GM19395 (cell line): ENCODE results near the gene MCRIP1.

ENCODE experiments used
- ATAC-seq: cut with Tn5 transposase; IDR thresholded peaks from one replicate; pipeline ENCODE4 v1.9.1; 2021; ENCODE audit warnings: mild to moderate bottlenecking, moderate library complexity; ENCODE audit not compliant: unreplicated experiment

Gene MCRIP1

DNA sequence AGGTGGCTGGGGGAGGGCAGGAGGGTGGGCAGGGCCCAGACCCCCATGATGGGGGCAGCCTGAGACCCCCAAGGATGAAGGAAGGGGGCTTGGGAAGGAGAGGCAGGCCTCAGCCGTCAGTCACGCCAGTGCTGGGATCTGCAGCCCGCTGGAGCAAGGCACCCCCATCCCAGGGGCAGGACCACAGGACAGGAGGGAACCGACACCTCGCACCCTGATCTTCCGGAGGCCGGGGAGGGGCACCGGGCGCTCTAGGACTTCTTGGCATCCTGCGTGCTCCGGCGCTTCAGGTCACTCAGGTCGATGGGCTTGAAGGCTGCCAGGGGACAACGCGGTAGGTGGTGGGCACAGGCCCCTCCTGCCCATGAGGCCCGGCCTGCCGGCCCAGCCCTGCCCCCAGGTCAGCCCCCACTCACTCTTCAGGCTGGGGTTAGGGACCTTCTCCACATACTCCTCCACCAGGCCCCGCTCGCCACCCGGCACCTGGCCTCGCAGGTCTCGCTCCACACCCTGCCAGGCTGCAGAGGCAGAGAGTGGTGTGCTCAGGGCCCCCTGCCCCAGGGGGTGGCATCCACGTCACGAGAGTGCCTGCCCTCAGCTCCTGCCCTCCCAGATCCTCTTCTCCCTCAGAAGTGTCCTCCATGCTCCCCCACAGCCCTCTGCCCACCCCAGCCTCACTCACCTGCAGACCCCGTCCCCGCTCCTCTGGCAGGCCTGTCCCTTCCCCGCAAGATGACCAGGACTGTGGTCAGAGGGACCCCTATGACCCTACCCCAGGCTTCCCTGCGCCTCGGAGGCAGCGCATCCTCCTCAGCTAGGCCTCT lies 9.9 kb downstream of the MCRIP1 start:
- ATAC-seq, result no peak

DNA sequence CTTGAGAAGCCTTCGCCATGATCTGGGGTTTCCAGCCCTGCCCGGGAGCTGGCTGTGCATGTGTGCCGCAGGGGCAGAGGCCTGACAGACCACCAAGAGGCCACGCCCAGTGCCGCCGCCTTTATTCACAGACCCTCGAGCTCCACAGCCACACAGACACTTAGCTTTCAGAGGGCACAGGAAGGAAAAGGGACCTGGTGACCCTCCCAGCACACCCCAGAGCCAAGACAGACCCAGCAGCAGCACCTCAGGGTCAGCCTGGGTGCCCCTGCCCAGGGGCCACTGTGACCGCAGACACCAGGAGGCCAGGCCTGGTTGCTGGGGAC lies 10.8 kb downstream of the MCRIP1 start:
- ATAC-seq, result no peak

DNA sequence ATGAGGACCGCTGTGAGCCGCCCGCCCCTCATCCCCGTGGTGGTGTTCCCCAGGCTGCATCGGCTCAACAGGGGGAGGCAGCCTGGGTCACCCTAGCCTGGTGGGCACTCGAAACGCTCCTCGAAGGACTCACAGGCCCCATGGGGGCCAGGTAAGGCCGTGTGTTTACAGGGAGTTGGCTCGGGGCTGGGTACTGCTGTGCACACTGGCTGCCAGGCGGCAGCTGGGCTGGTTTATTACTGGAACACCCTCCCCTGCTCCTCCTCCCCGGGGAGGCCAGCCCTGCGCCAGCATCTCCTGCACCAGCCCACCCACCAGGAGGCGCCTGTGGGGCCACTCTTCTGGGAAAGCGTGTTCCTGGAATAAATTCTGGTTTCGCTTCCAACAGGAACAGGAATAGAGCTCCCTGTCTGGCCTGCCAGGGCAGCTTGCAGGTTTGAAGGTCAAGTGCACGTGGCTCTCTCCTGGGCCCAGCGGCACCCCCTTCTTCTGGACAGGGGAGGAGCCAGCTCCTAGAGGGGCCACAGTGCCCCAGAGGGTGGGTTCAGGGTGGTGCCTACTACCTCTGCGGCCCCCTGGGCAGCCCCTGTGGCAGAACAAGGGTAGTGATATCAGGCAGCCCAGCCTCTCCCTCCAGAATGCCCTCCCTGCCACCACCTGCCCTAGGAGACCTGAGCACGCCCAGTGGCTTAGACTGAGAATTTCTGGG lies 11.3 kb downstream of the MCRIP1 start:
- no peak for ATAC-seq

DNA sequence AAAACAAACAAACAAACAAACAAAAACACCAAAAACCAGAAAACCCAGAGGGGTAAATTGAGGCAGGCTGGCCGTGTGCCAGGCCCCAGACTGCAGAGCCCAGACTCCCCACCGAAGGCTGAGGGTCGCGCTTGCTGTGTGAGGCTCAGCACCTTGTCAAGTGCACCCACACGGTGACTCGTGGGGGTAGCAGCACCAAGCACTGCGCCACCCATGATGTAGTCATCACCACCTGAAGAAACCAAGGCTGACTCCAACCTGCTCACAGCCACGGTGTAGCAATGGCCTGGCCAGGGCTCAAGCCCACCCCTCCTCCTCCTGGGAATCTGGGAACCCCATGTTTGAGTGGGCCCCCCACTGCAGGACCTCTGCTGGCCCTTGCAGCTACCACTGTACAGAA lies 11.9 kb downstream of the MCRIP1 start:
- no peak for ATAC-seq

DNA sequence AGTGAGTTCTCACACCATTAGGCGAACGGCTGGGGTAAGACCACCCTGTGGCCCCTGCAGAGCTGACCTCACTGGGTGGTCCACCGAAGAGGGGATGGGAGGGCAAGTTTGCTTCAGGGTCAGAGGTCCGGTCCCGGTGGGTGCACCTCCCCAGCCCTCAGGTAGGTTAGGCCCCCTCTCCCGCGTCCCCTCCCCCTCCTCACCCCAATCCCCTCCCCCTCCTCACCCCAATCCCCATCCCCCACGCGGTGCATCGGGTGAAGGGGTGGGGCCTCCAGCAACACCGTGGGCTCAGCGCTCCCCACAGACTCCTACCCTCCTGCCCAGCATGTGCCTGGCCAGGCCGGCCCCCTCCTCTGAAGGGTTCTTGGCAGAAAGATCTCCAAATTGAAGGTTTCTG lies 13.4 kb downstream of the MCRIP1 start:
- no peak for ATAC-seq

DNA sequence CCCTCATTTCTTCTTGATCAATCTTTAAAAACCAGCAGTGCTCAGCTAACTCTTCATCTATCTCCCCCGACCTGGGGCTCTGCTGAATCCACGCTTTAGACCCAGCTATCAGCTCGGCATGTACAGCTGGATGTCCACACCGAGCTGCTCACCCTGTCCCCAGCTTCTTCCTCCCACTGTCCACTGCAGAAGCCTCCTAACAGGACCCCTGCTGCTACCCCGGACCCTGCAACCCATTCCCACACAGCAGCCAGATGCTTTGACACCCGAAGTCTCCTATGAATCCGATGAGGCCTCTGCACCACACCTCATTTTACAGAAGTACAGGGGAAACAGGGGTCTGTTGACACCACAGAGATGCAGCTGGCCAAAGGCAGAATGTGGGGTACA lies 15.3 kb downstream of the MCRIP1 start:
- ATAC-seq, result no peak

DNA sequence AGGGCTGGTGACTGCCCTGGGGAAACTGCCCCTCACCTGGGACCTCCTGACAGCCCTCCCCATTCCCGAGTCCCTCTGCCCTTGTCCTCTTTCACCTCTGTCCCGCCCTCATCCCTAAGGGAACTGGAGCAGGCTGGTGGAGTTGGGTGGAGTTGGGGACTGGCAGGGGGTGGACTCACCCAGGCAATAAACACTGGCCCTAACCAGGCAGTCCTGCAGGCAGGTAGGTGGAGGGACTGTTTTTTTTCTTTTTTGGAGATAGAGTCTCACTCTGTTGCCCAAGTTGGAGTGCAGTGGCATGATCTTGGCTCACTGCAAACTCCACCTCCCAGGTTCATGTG lies 17.5 kb downstream of the MCRIP1 start:
- no peak for ATAC-seq

DNA sequence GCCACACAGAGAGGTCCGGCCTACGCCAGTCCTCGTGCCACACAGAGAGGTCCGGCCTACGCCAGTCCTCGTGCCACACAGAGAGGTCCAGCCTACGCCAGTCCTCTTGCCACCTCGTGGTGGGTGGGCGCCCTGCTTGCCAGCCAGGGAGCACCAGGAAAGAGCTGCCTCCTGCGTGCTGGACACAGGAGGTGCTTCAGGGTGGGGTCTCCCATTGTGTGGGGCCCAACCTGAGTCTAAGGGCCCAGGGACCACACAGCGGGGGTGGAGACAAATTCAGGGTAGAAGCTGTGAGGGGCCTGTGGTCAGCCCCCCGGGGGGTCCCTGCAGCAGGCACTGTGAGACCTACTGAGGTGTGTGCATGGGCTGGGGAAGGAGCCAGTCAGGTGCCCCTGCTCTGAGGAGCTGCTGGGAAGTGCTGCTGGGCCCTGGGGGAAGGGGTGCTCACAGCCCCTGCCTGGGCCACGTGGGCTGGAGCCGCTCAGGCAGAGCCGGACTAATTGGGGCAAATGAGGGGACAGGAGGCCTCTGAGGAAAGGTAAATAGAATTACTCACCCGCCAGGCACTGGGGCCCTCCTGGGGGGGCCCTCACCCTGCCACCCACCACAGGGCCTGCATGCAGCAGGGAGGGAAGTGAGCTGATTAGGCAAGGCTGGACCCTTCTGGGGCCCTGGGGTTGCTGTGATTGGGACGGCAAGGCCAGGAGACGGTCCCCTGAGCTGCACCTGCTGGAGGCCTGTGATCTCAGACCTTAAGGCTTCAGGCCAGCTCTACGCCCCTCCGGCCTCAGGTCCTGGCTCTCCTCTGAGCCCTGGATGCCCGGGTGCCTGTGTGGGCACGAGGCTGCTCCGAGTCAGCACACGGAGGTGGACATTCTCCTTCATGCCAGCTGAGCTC lies 18.1 kb downstream of the MCRIP1 start:
- no peak for ATAC-seq

DNA sequence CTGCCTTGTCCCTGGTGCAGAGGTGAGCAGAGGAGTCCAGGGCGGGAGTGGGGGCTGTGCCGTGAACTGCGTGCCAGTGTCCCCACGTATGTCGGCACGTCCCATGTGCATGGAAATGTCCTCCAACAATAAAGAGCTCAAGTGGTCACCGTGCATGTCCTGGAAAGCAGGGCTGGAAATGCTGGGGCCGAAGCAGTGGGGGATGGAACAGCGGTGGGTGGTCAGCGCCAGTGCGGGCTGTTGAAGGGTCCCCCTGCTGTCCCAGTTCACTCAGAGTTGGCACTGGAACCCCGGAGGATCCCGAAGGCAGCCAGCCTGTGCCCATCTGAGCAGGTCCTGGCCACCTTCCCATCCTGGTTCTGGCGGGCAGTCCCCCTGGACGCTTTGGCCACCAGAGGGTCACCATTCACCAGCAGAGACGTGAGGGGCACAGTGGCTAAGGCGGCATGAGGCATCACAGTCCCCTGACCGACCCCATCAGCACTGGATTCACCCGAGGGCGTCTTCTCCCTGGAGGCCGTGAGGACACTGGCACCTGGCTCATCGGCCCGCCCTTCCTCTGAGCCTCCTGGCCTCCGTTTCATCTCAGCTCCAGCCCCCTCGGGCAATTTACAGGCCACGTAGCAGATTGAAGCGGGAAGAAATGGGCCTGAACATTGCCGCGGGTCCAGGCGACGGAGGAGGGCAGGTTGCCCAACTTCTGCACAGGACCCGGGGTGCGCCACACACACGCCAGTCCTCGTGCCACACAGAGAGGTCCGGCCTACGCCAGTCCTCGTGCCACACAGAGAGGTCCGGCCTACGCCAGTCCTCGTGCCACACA lies 19.0 kb downstream of the MCRIP1 start:
- ATAC-seq, result no peak

DNA sequence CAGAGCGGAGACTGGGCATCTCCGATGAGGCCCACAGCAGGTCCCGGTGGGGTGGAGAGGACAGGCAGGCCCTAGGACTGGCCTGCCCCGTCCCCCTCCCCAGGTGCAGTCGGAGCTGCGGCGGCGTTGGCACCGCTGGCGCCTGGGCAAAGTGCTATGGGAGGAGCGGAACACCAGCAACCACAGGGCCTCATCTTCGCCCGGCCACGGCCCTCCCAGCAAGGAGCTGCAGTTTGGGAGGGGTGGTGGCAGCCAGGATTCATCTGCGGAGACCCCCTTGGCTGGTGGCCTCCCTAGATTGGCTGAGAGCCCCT lies 19.8 kb downstream of the MCRIP1 start:
- no peak for ATAC-seq

DNA sequence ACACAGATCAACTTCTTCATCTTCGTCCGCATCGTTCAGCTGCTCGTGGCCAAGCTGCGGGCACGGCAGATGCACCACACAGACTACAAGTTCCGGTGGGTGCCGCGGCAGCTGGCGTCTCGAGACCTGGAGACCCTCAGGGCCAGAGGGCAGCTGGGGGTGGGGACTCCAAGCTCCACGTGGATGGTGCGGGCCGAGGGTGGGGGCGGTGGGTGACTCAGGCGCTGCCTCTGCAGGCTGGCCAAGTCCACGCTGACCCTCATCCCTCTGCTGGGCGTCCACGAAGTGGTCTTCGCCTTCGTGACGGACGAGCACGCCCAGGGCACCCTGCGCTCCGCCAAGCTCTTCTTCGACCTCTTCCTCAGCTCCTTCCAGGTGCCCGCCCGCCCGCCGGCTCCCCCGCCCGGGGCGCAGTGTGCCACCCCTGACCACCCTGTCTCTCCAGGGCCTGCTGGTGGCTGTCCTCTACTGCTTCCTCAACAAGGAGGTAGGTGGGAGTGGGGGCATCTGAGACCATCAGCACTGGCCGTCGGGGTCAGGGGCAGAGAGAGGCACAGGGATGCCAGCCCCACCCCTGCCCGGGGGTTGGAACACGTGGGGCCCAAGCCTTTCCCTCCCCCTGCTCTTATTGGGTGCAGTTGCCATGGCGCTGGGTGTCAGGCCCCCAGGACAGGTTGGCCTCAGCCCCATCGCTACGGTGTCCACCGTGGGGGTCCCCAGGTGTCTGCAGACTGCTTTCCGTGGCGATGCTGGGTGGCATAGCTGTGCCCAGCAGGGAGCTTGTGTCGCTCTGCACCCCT lies 20.3 kb downstream of the MCRIP1 start:
- no peak for ATAC-seq

DNA sequence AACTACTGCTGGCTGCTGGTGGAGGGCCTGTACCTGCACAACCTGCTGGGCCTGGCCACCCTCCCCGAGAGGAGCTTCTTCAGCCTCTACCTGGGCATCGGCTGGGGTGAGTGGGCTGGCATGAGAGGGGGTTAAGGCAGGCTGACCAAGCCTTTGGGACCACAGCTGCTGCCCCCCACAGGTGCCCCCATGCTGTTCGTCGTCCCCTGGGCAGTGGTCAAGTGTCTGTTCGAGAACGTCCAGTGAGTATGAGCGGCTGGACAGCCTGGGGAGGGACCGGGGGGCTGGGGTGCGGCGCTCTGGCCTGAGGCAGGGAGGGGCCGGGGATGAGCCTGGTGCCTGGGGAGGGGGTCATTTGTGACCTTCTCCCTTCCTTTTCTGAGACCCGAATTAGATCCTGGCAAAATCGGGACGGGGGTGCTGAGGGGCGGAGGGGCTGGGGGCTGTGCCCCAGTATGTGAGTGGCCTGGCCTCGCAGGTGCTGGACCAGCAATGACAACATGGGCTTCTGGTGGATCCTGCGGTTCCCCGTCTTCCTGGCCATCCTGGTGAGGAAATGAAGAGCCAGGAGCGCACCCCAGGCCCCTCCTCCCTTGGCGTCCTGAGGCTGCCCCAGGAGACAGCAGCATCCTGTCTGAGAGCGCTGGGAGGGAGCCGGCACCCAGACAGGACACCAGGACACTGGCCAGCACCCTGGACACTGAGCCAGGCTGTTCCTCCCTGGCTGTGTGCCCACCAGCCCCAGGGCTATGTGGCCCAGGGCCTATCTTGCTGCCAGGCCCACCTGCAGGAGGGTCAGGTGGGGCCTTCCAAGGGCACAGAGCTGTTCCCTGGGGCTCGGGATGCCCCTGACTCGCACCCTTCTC lies 21.2 kb downstream of the MCRIP1 start:
- ATAC-seq, result no peak

DNA sequence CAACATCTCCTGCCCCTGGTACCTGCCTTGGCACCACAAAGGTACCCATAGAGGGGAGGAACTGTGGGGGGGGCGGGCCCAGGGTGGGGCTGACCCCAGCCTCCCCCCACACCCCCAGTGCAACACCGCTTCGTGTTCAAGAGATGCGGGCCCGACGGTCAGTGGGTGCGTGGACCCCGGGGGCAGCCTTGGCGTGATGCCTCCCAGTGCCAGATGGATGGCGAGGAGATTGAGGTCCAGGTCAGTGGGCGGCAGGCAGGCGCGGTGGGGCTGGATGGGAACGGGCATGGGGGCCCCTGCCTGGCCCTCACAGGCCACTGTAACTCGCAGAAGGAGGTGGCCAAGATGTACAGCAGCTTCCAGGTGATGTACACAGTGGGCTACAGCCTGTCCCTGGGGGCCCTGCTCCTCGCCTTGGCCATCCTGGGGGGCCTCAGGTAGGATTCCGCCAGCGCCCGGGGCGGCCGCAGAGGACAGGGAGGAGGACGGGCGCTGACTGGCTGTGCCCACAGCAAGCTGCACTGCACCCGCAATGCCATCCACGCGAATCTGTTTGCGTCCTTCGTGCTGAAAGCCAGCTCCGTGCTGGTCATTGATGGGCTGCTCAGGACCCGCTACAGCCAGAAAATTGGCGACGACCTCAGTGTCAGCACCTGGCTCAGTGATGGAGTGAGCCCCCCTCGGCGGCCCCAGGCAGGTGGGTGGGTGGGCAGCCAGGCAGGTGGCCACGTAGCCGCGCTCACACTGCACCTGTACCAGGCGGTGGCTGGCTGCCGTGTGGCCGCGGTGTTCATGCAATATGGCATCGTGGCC lies 22.0 kb downstream of the MCRIP1 start:
- ATAC-seq, result no peak

DNA sequence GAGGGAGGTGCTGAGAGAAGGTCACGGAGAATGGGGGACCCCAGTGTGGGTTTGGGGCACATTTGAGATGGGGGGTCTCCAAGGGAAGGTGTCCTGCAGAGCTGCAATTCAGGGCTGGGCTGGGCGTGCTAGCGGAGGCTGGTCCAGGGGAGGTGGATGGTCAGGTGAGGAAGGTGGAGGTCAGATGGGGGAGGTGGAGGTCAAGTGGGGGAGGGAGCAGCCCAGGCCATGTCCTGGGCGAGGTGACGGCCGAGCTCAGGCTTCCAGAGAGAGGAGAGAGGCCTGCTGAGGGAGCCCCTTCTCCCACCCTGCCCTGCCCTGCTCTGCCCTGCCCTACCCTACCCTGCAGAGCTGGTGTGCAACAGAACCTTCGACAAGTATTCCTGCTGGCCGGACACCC lies 22.6 kb downstream of the MCRIP1 start:
- no peak for ATAC-seq

DNA sequence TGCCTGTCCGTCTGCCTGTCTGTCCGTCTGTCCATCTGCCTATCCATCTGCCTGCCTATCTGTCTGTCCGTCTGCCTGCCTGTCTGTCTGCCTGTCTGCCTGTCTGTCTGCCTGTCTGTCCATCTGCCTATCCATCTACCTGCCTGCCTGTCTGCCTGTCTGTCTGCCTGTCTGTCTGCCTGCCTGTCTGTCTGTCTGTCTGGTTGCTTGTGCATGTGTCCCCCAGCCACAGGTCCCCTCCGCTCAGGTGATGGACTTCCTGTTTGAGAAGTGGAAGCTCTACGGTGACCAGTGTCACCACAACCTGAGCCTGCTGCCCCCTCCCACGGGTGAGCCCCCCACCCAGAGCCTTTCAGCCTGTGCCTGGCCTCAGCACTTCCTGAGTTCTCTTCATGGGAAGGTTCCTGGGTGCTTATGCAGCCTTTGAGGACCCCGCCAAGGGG lies 23.5 kb downstream of the MCRIP1 start:
- ATAC-seq, result no peak

DNA sequence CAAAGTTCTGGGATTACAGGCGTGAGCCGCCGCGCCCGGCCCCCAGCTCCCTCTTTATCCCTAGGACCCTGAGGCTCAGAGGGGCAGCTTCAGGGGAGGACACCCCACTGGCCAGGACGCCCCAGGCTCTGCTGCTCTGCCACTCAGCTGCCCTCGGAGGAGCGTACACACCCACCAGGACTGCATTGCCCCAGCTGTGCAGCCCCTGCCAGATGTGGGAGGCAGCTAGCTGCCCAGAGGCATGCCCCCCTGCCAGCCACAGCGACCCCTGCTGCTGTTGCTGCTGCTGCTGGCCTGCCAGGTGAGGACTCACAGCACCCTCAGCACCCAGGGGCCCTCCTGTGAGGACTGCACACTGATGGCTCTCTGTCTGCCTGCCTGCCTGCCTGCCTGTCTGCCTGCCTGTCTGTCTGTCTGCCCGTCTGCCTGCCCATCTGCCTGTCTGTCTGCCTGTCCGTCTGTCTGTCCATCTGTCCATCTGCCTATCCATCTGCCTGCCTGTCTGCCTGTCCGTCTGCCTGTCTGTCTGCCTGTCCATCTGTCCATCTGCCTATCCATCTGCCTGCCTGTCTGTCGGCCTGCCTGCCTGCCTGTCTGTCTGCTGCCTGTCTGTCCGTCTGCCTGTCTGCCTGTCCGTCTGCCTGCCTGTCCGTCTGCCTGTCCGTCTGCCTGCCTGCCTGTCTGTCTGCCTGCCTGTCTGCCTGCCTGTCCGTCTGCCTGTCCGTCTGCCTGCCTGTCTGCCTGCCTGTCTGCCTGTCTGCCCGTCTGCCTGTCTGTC lies 24.1 kb downstream of the MCRIP1 start:
- ATAC-seq, result no peak

DNA sequence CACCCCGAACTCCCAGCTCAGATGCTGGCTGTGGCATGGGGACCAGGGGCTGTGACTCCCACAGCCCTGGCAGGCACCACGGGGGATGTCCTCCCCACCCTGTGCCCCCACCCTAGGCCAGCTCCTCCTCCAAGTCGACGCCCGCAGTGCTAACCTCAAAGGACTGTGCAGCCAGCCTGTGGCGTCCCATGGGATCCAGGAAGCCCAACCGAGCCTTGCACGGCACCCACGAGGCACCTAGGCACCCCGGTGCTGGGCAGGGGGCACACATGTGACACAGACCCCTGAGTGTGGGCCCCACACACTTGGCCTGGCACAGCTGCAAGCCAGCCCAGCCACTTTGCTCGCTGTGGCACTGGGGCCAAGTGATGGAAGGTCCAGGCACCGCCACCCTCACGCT lies 25.3 kb downstream of the MCRIP1 start:
- ATAC-seq, result no peak
